Heart left ventricle (tissue), 13 donors: Measurements from ENCODE around the gene REV3L.

Source experiments
- POLR2A ChIP-seq, 2 donors: fragments of 450-650 bp; IDR thresholded peaks; one replicate each; pipeline ENCODE4 v1.6.1; 2017; ENCODE audit warnings: antibody characterized with exemption in 2 of 2, mild to moderate bottlenecking in 2 of 2, moderate library complexity in 2 of 2
- TF ChIP-seq, protein P1 (sequence below), 12 donors: fragments of 200-600 bp; sonication (generic) in 4 of 12; IDR thresholded peaks; one replicate each; pipeline versions ENCODE4 v1.5.0 to v1.8.0; 2018 to 2022; ENCODE audit warnings: antibody characterized with exemption in 12 of 12, mild to moderate bottlenecking in 5 of 12
- donor health status: ischemic (EF 13 %, LVEDD 7.1; RV severe dilation, severe dysfunction).
- donor health status: DM: no; HTN: yes; CAD: no.
- donor health status: DM: no; HTN: no; CAD: no.
- donor health status: ischemic (EF 25% LVEDD 6.9; RV normal size, moderate dysfunction).
- donor health status: ischemic (EF 25% LVEDD 5.7; RV mildly dilated, moderate dysfunction).
- donor health status: ischemic (EF 35%, LVEDD 5.7; RV mildly dilated, moderate dysfunction).
- donor health status: nonischemic (EF 11% LVEDD 7.7; RV severe dilation, severe dysfunction).
- donor health status: DM: yes; HTN: yes; CAD: no.
- donor health status: PGD.
- donor health status: ischemic (EF 29% LVEDD 5.4; RV normal size, mild dysfunction).
- donor health status: nonischemic (EF 23%, LVEDD 6.1; RV moderate dilation, normal function).

DNA sequence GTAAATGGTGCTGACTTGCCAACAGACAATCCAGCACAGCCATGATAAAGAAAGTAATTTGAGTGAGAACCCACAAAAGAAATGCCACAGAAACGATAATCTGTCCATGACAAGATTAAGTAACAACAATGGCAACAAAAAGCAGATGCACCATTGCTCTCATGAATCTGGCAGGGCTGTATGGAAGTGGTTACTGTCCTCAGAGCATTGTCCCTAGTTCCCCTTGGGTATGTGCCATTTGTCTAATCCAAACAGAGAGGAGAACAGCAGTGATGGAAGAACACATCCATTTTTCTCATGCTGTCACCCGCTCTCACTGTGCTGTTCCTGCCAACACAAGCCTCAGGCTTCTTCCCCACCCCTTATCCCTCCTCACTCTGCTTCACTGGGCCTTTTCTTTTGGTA is 65.8 kb downstream of the REV3L start:
- TF ChIP-seq, protein P1, sequence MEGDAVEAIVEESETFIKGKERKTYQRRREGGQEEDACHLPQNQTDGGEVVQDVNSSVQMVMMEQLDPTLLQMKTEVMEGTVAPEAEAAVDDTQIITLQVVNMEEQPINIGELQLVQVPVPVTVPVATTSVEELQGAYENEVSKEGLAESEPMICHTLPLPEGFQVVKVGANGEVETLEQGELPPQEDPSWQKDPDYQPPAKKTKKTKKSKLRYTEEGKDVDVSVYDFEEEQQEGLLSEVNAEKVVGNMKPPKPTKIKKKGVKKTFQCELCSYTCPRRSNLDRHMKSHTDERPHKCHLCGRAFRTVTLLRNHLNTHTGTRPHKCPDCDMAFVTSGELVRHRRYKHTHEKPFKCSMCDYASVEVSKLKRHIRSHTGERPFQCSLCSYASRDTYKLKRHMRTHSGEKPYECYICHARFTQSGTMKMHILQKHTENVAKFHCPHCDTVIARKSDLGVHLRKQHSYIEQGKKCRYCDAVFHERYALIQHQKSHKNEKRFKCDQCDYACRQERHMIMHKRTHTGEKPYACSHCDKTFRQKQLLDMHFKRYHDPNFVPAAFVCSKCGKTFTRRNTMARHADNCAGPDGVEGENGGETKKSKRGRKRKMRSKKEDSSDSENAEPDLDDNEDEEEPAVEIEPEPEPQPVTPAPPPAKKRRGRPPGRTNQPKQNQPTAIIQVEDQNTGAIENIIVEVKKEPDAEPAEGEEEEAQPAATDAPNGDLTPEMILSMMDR (IDR thresholded peaks at IDR 0.05) = no peak
- no peak for TF ChIP-seq POLR2A (IDR thresholded peaks at IDR 0.05)
